Heart right ventricle (tissue), 16 donors: Measurements from ENCODE around the gene CHRD. TPM values are rescaled to one million over a fixed set of nuclear protein-coding genes. Genes with fewer than 3 reads are reported as not detected.
A peak's percentile ranks its signal among the peaks of the same experiment; 100 is the strongest.

ENCODE experiments used
- ATAC-seq, 8 donors: fragments of 200-7000 bp; cut with Tn5 transposase; one replicate each; pipeline ENCODE4 v1.9.1; 2020; ENCODE audit warnings: mild to moderate bottlenecking in 8 of 8, moderate library complexity in 8 of 8, moderate number of reproducible peaks in 1 of 8
- DNase-seq, 2 donors: peaks; one replicate each; pipeline ENCODE4 v3.0.0-alpha.2; 2020
- H3K27ac ChIP-seq, 10 donors: fragments of 200-600 bp; sonication (generic) in 2 of 10; one replicate each; pipeline versions ENCODE4 v1.5.0 to v1.8.0; 2020 to 2022; ENCODE audit warnings: mild to moderate bottlenecking in 3 of 10
- H3K27me3 ChIP-seq, 7 donors: fragments of 200-600 bp; one replicate each; pipeline ENCODE4 v1.8.0; 2021 to 2022; ENCODE audit warnings: mild to moderate bottlenecking in 2 of 7
- H3K36me3 ChIP-seq, 9 donors: fragments of 200-600 bp; sonication (generic) in 1 of 9; one replicate each; pipeline versions ENCODE4 v1.5.0 to v1.8.0; 2020 to 2022; ENCODE audit warnings: mild to moderate bottlenecking in 2 of 9
- H3K4me1 ChIP-seq, 9 donors: fragments of 200-600 bp; sonication (generic) in 1 of 9; one replicate each; pipeline versions ENCODE4 v1.5.0 to v1.8.0; 2020 to 2022; ENCODE audit warnings: mild to moderate bottlenecking in 4 of 9
- H3K4me3 ChIP-seq, 10 donors: fragments of 200-600 bp; sonication (generic) in 2 of 10; one replicate each; pipeline versions ENCODE4 v1.5.0 to v1.8.0; 2020 to 2022; ENCODE audit warnings: mild to moderate bottlenecking in 7 of 10, moderate library complexity in 2 of 10
- H3K9me3 ChIP-seq, 11 donors: fragments of 200-600 bp in 10 of 11; sonication (generic) in 2 of 11; one replicate each; pipeline versions ENCODE4 v1.5.0 to v1.8.0; 2013 to 2022; ENCODE audit warnings: mild to moderate bottlenecking in 2 of 11, control low read depth in 1 of 11, moderate library complexity in 1 of 11
- CTCF ChIP-seq, 9 donors: fragments of 200-600 bp; sonication (generic) in 2 of 9; IDR thresholded peaks; one replicate each; pipeline versions ENCODE4 v1.5.0 to v1.8.0; 2021 to 2022; ENCODE audit warnings: antibody characterized with exemption in 9 of 9, mild to moderate bottlenecking in 5 of 9, moderate library complexity in 1 of 9
- WGBS, 2 donors: extraction: QIAGEN DNeasy Blood & Tissue Kit; methylation state at CpG; one replicate each; pipeline ENCODE4 v1.1.7; 2013; ENCODE audit warnings: inconsistent platforms in 1 of 2; 5-methylcytosine and 5-hydroxymethylcytosine counted together
- intact Hi-C, 10 donors: fragments of 100-400 bp; cut with DNase I; formaldehyde crosslinking; loops; one replicate each; pipeline versions ENCODE4 v1.11.1 to v1.14.2; 2022
- polyA plus RNA-seq, 2 donors: library from polyadenylated mRNA; stranded (reverse); fragments of 200-250 nt; gene quantifications; one replicate each; pipeline ENCODE4 v1.2.3, GENCODE V29; 2013
- total RNA-seq, 10 donors: library from RNA; stranded (reverse); fragmentation: NEBNext Ultra II Directional in 3 of 10; extraction: Animal tissue kit (Norgen Biotek cat#: 25700) in 3 of 10; gene quantifications; one replicate each; pipeline versions ENCODE4 v1.2.1 to v1.2.4, GENCODE V29; 2021 to 2023
- donor health status: Arrhythmogenic right ventricular cardiomyopathy.
- donor health status: ischemic (EF 13 %, LVEDD 7.1; RV severe dilation, severe dysfunction).
- donor health status: healthy with polysubstance abuse.
- donor health status: DM: no; HTN: yes; CAD: no.
- donor health status: DM: no; HTN: no; CAD: no.
- donor health status: ischemic (EF 25% LVEDD 6.9; RV normal size, moderate dysfunction).
- donor health status: ischemic (EF 25% LVEDD 5.7; RV mildly dilated, moderate dysfunction).
- donor health status: healthy.
- donor health status: DM: yes; HTN: yes; CAD: no.
- donor health status: Ischemic cardiomyopathy.
- donor health status: ischemic (EF 35%, LVEDD 5.7; RV mildly dilated, moderate dysfunction).
- donor health status: nonischemic (EF 11% LVEDD 7.7; RV severe dilation, severe dysfunction).
- donor health status: DM: yes; HTN: yes; CAD: no.
- donor health status: PGD.
- donor health status: ischemic (EF 29% LVEDD 5.4; RV normal size, mild dysfunction).
- donor health status: nonischemic (EF 23%, LVEDD 6.1; RV moderate dilation, normal function).

The CHRD gene
- total and polyA plus RNA-seq, 12 donors: 1.4 to 17.3 (median 3.9) TPM

- peaks cover 0 to 5% (median 0%) of the 10 kb centered on the region in 9 donors for H3K4me1 ChIP-seq
- H3K27me3 ChIP-seq: no peaks in the 10 kb centered on the region
- 55 to 57% methylated on average over 18 of the region's 18 CpGs for WGBS, 2 donors
- no peak overlapping the region for H3K4me3 ChIP-seq
- intact Hi-C loops: loop anchor here in 1 of 10 donors (10.0 kb wide), 1 partner anchor 49 kb away; no protein-coding TSS in a partner anchor
- peaks cover 0 to 39% (median 0%) of the 10 kb centered on the region in 9 donors for H3K36me3 ChIP-seq
- ATAC-seq (peak; percentile 29 to 63 (median 50)), DNase-seq (peak in 1 of 2 donors; percentile 61)
- TF ChIP-seq CTCF (IDR thresholded peaks at IDR 0.05): peak; percentile 65 to 73 (median 68)
- no peak overlapping the region for H3K27ac ChIP-seq
- H3K9me3 ChIP-seq: no peaks in the 10 kb centered on the region
Measured at GRCh38 chr3:184354121-184354728, 25.6 kb upstream of the CHRD start.

GRCh38 chr3:184354754-184355153 lies 25.1 kb upstream of the CHRD start:
- Histone ChIP-seq H3K9me3 (no peaks in the 10 kb centered on the region), H3K27me3 (no peaks in the 10 kb centered on the region), H3K4me1 (peaks cover 0 to 5% (median 0%) of the 10 kb centered on the region in 9 donors), H3K4me3 (no peak overlapping the region), H3K27ac (no peak overlapping the region), H3K36me3 (peaks cover 0 to 39% (median 0%) of the 10 kb centered on the region in 9 donors)
- no peak for DNase-seq
- no peak for TF ChIP-seq CTCF (IDR thresholded peaks at IDR 0.05)
- WGBS, 2 donors: 83 to 87% methylated on average over 8 of the region's 8 CpGs
- ATAC-seq: peak in 1 of 8 donors; percentile 11
- intact Hi-C loops: loop anchor here in 1 of 10 donors (10.0 kb wide), 1 partner anchor 50 kb away; no protein-coding TSS in a partner anchor

DNA sequence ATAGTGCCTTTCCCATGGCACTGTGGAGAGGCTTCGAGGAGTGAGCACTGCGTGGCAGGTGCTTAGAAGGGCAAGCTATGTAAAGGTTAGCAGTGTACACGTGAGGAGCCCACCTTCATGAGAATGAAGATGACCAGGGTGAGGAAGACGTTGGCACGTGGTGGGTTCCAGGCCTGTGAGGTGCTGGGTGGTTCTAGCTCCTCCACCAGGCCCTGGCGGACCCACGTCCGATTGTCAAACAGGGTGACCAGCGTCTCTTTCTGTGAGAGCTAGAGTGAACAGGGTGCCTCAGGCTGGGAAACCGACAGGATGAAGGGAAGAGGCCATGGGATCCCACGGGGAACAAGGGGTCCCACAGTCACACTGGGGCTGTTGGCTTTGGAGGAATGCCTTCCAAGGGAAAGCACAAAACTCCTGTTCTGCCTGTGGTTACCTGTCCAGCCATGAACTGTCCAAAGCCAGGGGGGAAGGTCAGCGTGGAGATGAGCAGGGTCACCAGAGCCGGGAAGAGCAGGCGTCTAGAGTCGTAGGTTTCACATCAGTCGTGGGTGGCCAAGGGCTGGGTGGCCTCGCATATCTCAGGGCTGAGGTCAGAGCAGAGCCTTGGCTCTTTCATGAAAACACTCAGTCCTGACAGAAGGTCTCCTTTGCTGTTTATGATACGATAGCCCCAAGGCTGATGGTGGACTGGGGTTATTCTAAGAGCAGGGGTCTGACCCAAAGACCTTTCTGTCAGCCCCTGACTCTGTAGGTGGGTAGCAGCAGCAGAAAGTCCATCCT lies 24.4 kb upstream of the CHRD start:
- Histone ChIP-seq H3K27me3 (no peaks in the 10 kb centered on the region), H3K9me3 (no peaks in the 10 kb centered on the region), H3K4me1 (peaks cover 0 to 5% (median 3%) of the 10 kb centered on the region in 9 donors), H3K27ac (no peak overlapping the region), H3K4me3 (no peak overlapping the region), H3K36me3 (peaks cover 0 to 39% (median 0%) of the 10 kb centered on the region in 9 donors)
- intact Hi-C loops: loop anchor here in 1 of 10 donors (10.0 kb wide), 1 partner anchor 51 kb away; no protein-coding TSS in a partner anchor
- TF ChIP-seq CTCF (IDR thresholded peaks at IDR 0.05): no peak
- ATAC-seq: no peak
- DNase-seq: no peak
- WGBS, 2 donors: 80 to 86% methylated on average over 18 of the region's 18 CpGs

DNA sequence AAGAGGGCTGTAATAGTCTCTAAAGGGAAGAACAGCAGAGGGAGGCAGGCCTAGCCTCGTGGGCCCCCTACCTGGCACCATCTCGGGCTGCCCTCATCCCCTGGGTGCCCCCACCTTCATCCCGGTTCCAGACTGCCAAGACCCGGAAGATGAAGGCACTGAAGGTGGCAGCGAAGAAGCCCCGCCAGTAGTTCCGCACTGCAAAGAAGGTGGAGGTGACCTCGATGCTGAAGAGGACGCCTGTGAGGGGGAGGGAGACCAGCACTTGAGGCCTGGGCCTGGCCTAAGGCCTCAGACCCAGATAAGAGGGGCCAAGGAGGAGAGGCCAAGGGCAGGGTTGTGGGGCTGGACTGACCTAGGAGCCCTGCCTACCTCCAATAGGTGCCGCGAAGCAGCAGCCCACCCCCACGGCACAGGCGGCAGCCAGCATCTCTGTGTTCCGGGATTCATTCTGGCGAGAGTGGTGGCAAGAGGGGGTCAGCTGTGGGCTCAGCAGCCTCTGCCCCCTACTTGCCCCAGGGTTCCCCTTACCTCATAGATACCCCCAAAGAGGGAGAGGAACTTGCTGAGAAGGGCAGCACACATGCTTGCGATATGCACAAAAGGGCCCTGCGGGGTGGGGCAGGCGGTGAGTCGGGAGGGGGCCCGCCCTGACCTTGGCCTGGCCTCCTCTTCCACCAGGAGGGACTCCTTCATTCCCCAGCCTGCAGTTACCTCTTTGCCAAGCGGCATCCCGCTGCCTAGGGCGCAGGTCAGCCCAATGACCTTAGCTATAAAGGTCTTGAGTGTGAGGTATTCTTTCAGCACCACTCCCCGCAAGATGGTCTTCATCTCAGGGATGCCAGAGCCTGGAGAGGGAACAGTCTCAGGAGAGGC lies 22.4 kb upstream of the CHRD start:
- H3K4me1 ChIP-seq: peaks cover 4 to 13% (median 11%) of the 10 kb centered on the region in 9 donors
- no peak for TF ChIP-seq CTCF (IDR thresholded peaks at IDR 0.05)
- no peaks in the 10 kb centered on the region for H3K9me3 ChIP-seq
- H3K4me3 ChIP-seq: no peak overlapping the region
- DNase-seq: no peak
- 90 to 92% methylated on average over 24 of the region's 24 CpGs for WGBS, 2 donors
- no peak for ATAC-seq
- H3K27ac ChIP-seq: no peak overlapping the region
- peaks cover 0 to 34% (median 0%) of the 10 kb centered on the region in 9 donors for H3K36me3 ChIP-seq
- intact Hi-C loops: loop anchor here in 1 of 10 donors (10.0 kb wide), 1 partner anchor 53 kb away; no protein-coding TSS in a partner anchor
- H3K27me3 ChIP-seq: no peaks in the 10 kb centered on the region
